HG02798 (cell line): Measurements from ENCODE around the gene GCNT1.
"Not testable (repeated sequence)": the region's sequence is repeated elsewhere in the genome, so short reads cannot be mapped to it uniquely, and the experiment has no call there.

ENCODE experiments used
- ATAC-seq: cut with Tn5 transposase; IDR thresholded peaks from one replicate; pipeline ENCODE4 v1.9.1; 2021; ENCODE audit warnings: mild to moderate bottlenecking; ENCODE audit not compliant: unreplicated experiment, poor library complexity

Gene GCNT1

GRCh38 chr9:76479337-76479736 lies 20.4 kb downstream of the GCNT1 start:
- ATAC-seq, result not testable (repeated sequence)

DNA sequence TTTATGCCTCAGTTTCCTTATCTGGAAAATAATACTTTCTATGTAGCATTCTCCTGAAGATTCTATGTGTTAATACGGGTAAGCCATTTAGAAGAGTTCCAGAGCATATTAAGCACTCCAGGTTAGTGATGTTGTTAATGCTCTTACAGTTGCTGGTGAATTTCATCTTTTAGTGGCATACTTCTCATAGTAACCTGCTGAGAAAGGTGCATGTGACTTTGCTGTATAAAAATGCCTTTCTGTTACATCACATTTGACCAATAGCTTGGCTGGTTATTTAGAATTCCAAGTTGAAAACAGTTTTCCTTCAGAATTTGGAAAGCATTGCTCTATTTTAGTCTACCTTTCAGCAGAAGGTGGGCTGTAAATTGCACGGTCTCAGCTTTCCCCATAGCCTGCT lies 27.2 kb downstream of the GCNT1 start:
- ATAC-seq, result no peak

DNA sequence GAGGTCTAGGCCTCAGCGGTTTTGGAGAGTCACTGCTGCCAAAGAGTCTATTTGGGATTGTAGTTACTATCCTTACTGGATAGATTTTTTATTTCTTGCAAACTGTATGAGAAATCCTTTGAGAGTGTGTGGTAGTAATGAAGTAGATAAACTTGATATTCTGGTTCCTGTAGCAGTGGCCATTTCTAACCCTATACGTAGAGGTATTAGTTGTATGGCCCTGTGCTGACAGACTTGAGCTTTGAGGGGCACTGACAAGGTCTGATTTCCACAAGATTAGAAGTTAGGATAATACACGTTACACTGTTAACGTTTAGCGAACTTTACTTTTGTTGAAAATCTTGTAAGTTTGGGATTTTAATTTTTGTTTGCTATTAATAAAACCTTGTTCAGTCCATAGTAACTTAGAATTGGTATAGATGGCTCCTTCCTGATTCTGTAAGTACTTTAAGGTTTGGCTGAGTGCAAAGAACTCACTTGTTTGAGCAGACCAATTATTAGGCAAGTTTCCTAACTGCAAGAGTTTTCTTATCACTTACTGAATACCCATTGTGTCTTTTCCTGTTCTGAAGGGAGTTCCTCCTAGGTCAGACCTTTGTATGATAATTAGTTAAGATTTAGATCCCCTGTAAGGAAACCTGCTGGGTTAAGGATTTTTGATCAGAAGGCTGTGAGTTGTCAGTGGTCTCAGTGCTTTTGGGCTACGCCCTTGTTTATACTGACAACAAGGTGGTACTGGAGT lies 31.4 kb downstream of the GCNT1 start:
- no peak for ATAC-seq

DNA sequence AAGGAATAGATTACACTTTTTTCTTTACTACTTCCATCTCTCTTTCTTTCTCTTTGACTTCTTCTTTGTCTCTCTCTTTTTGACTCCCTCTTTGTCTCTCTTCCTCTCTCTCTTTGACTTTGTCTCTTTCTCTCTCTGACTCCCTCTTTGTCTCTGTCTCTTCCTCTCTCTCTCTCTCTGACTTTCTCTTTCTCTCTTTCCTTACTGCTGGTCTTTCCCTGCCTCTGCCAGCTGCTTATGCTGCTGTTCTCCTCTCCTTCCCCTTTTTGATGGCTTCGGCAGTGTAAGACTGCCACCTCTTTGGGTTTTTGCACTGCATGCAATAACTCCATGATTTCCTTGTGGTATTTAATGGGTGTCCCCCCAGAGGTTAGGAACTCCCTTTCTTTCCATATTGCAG lies 32.1 kb downstream of the GCNT1 start:
- not testable (repeated sequence) for ATAC-seq

- not testable (repeated sequence) for ATAC-seq
Observed at GRCh38 chr9:76493496-76493895, 34.5 kb downstream of the GCNT1 start.

DNA sequence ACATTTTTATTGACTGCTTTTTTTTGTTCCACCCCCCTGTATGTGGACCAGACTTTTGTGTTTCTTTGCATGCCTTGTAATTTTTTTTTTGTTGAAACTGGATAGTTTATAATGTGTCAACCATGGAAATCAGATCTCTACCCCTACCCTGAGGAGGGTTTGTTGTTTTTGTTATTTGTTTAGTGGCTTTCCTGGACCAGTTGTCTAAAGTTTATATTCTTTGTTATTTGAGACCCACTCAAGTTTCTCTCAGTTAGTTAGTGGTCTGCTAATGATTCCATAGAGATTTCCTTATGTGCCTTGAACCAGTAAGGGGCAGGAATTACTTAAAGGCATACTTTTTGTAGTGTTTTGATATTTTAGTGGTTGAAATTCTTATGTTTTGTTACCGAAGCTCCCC lies 41.1 kb downstream of the GCNT1 start:
- ATAC-seq, result no peak

DNA sequence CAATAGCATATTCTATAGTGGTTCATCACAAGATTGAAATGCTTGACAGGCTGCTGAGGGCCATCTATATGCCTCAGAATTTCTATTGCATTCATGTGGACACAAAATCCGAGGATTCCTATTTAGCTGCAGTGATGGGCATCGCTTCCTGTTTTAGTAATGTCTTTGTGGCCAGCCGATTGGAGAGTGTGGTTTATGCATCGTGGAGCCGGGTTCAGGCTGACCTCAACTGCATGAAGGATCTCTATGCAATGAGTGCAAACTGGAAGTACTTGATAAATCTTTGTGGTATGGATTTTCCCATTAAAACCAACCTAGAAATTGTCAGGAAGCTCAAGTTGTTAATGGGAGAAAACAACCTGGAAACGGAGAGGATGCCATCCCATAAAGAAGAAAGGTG lies 43.8 kb downstream of the GCNT1 start:
- no peak for ATAC-seq

GRCh38 chr9:76510041-76510440 lies 51.1 kb downstream of the GCNT1 start:
- ATAC-seq, result no peak

DNA sequence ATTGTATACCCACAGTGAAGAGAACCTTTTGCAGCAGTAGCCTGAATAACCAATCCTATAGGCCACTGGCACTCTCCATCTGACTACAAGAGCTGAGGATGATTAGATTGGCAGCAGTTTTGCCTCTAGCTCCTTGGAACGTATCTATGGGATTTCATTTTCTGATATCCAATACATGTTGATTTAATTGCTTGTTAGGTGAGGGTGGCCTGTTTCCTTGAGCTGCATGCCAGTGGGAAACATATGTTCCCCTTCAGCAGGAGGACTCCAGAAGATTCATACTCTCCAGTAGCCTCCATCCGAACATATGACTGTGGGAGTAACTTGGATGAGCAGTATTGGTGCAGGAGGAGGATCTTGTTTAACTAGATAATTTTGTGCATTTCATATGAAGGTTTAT lies 51.5 kb downstream of the GCNT1 start:
- ATAC-seq, result no peak

GRCh38 chr9:76512826-76513225 lies 53.8 kb downstream of the GCNT1 start:
- ATAC-seq, result no peak

- ATAC-seq, result no peak
Observed at GRCh38 chr9:76516350-76516749, 57.4 kb downstream of the GCNT1 start.

- peak; percentile 34 for ATAC-seq
Observed at GRCh38 chr9:76516871-76517270, 57.9 kb downstream of the GCNT1 start.

DNA sequence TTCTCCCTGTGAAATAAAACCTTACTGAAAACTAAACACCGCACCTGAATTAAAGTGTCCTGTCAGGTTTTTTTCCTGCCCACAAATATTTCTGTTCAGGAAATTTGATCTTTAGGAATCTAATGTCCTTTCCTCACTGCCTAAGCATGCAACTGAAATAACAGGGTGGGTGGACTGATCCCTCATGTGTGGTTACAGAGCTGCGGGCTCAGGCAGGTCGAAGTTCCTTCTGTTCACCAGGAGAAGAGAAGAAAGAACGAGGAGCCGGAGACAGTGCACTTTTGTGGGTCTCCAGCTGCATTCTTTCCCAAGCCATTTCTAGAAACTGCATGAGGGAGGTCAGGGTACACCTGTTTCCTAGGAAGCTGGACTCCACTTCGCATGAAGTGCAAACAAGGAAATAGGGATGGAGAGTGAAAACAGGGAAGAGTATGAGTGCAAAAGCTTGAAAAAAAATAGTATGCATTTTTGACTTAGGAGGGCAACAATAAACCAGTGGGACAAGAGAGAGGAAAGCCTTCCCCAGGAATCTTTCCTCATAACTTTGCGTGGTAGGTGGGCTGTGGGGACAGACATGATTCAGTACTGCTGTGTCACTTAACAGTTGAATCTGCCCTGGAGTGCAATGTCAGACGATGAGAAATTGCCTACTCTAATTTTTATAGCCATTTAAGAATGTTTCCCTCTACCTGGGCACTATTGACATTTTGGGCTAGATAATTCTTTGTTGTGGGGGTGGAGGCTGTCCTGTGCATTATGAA lies 60.3 kb downstream of the GCNT1 start:
- ATAC-seq, result no peak

DNA sequence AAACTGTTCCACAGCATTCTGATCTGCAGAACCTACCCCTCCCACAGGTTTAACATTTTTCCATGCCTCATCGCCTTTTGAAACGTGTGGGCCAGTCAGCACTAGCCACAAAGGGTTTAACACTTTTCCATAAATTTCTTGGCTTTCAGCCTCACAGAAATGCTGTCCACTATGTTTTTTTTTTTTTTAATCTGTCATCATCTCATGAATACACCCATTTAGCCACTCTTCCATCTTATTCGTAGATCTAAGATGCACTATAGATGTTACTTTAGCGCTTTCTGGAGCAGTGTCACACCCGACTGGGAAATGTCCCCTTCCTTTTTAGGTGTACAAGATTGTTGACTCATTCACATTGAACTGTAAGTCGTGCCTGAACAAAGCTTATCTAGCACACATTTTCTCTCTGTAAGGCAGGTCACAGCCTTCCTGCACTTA lies 62.3 kb downstream of the GCNT1 start:
- no peak for ATAC-seq

- no peak for ATAC-seq
Observed at GRCh38 chr9:76521906-76522305, 62.9 kb downstream of the GCNT1 start.

DNA sequence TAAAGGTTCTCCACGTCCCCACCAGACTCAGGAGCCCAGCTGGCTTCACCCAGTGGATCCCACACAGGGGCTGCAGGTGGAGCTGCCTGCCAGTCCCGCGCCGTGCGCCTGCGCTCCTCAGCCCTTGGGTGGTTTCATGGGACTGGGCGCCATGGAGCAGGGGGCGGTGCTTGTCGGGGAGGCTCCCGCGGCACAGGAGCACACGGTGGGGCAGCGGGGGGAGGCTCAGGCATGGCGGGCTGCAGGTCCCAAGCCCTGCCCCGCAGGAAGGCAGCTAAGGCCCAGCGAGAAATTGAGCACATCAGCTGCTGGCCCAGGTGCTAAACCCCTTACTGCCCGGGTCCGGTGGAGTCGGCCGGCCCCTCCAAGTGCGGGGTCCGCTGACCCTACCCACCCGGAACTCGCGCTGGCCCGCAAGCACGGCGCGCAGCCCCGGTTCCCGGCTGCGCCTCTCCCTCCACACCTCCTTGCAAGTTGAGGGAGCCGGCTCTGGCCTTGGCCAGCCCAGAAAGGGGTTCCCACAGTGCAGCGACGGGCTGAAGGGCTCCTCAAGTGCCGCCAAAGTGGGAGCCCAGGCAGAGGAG lies 64.7 kb downstream of the GCNT1 start:
- not testable (repeated sequence) for ATAC-seq

DNA sequence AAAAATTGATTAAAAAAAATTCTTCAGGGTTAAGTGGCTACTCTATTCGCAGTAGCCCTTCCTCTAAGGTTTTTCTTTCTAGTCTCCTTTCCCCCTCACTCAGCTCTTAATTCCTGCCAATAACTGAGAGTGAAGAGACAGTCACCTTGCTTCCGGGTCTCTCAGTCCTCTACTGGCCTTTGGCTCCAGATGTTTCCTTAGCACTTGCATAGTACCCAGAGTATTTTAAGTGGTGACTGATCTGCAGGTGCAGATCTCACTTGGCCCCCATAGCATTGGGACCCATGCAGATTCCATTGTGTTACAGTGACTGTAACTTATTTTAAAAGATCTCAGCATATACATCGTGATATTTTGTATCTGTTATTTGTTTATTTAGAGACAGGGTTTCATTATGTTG lies 66.2 kb downstream of the GCNT1 start:
- no peak for ATAC-seq

GRCh38 chr9:76526026-76526425 lies 67.0 kb downstream of the GCNT1 start:
- no peak for ATAC-seq

DNA sequence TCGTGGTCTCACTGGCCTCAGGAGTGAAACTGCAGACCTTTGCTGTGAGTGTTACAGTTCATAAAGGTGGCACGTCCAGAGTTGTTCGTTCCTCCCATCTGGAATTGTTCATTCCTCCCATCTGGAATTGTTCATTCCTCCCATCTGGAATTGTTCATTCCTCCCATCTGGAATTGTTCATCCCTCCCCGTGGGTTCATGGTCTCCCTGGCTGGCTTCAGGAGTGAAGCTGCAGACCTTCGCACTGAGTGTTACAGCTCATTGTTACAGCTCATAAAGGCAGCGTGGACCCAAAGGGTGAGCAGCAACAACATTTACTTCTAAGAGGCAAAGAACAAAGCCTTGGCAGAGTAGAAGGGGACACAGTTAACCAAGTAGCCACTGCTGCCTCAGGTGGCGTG lies 69.1 kb downstream of the GCNT1 start:
- ATAC-seq, result no peak

GRCh38 chr9:76528642-76529190 lies 69.7 kb downstream of the GCNT1 start:
- no peak for ATAC-seq

DNA sequence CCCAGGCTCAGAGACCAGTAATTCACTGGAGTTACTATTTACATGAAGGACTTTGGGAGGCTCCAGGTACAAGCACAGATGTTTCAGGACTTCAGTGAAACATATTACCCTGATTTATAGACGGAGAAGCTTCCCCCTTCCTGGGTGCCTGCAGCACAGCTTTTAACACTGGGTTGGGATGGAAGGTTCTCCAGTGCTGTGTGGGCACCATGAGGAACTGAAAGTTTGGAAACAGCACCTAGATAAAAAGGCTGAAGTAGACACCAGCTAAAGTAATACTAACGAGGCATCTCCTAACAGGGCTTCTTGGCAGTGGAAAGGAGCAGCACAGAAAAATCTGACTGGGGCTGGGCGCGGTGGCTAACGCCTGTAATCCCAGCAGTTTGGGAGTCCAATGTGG lies 70.7 kb downstream of the GCNT1 start:
- ATAC-seq, result no peak
